Fibroblast of lung (primary cell): ENCODE results near the gene AMBRA1.

ENCODE experiments used
- EZH2 ChIP-seq: IDR thresholded peaks from 2 replicates; pipeline ENCODE4 v1.5.1; 2012; ENCODE audit warnings: low read length, control low read depth, mild to moderate bottlenecking; ENCODE audit errors: missing control alignments
- TF ChIP-seq, protein P1 (sequence below), 2 donors: IDR thresholded peaks in 1 of 2; conservative IDR thresholded peaks in 1 of 2; 1 replicate in 1 of 2; 2 replicates in 1 of 2; pipeline ENCODE4 v1.5.1; 2011 to 2012; ENCODE audit warnings: low read length in 2 of 2, control low read depth in 1 of 2, inconsistent platforms in 1 of 2, low read depth in 1 of 2, mild to moderate bottlenecking in 1 of 2

DNA sequence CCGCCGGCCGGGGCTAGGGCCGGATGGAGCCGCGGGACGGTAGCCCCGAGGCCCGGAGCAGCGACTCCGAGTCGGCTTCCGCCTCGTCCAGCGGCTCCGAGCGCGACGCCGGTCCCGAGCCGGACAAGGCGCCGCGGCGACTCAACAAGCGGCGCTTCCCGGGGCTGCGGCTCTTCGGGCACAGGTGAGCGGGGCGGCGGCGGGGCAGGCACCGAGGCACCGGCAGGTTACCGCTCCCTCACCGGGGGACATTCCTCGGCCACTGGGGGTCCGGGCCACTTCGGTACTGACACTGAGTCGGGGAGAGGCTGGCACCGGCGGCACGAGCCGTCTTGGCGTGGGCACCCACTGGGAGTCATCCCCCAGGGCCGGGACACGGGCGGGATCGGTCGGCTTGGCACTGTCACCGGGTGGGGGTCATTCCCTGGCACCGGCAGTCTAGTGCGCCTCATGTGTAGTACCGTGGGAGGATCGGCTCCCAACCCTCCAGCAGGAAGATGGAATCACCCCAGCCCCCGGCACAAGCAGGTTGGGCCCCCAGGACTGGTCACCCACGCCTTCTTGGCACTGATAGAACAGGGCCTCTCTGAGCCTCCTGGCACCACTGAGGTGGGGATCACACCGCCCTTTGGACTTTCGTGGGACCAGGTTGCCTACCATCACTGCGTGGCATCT is 246.0 kb downstream of the AMBRA1 start:
- TF ChIP-seq, protein P1, sequence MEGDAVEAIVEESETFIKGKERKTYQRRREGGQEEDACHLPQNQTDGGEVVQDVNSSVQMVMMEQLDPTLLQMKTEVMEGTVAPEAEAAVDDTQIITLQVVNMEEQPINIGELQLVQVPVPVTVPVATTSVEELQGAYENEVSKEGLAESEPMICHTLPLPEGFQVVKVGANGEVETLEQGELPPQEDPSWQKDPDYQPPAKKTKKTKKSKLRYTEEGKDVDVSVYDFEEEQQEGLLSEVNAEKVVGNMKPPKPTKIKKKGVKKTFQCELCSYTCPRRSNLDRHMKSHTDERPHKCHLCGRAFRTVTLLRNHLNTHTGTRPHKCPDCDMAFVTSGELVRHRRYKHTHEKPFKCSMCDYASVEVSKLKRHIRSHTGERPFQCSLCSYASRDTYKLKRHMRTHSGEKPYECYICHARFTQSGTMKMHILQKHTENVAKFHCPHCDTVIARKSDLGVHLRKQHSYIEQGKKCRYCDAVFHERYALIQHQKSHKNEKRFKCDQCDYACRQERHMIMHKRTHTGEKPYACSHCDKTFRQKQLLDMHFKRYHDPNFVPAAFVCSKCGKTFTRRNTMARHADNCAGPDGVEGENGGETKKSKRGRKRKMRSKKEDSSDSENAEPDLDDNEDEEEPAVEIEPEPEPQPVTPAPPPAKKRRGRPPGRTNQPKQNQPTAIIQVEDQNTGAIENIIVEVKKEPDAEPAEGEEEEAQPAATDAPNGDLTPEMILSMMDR (conservative IDR thresholded peaks at IDR 0.05 in 1 of 2, IDR thresholded peaks at IDR 0.05 in 1 of 2; ENCODE audit: low read depth in 1 of 2, low read length in 2 of 2): no peak
- TF ChIP-seq EZH2: no peak
